NCI-H460 (cell line): ENCODE measurements around the gene FNBP1L. TPM values are rescaled to one million over a fixed set of nuclear protein-coding genes. Genes with fewer than 3 reads are reported as not detected.
A peak's percentile ranks its signal among the peaks of the same experiment; 100 is the strongest.
"Not testable (repeated sequence)": the region's sequence is repeated elsewhere in the genome, so short reads cannot be mapped to it uniquely, and the experiment has no call there.

ENCODE experiments used
- DNase-seq: peaks from one replicate; pipeline ENCODE4 v3.0.0-alpha.2; 2016; ENCODE audit warnings: low read depth; ENCODE audit errors: extremely low read depth
- total RNA-seq: library from RNA; depleted of rRNA; stranded (reverse); fragments of >200 nt; shearing (Covaris generic); gene quantifications from 2 replicates; pipeline ENCODE4 v1.2.3, GENCODE V29; 2014

Gene FNBP1L
- total RNA-seq, 1 experiment from 2014 or later = 24.4 TPM

DNA sequence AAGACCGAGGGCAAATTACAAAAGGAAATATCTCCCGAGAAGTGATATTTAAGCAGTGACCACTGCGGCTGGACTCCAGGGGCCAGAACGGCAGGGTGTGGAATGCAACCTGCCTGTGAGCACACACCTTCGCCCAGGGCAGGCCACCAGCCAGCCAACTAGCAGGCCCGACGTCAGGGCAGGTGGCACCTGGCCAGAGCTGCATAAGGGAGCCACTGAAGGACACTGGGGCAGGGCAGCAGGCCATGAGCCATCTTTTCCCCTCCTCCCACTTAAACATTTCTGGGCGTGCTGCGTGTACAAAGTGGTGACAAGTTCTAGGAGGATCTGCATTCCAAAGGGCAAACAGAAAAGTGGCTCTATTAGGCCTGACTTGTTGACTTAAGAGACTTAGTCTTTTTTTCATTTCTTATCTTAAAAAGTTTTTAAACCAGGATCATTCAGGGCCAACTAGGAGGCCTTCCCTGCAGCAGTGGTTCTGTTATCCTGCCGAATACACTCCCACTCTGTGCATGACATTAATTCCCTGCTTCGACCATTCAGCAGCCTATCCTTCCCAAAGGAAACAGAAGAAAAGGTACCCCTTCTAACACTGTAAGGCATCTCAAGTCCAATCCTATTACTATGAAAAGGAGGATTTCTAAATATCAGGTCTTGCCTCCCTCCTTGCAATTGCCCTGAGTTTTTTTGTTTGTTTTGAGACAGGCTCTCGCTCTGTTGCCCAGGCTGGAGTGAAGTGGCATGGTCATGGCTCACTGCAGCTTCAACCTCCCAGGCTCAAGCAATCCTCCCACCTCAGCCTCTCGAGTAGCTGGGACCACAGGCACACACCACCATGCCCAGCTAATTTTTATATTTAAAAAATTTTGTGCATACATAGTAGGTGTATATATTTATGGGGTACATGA is 137.4 kb downstream of the FNBP1L start:
- DNase-seq = peak; percentile 16

DNA sequence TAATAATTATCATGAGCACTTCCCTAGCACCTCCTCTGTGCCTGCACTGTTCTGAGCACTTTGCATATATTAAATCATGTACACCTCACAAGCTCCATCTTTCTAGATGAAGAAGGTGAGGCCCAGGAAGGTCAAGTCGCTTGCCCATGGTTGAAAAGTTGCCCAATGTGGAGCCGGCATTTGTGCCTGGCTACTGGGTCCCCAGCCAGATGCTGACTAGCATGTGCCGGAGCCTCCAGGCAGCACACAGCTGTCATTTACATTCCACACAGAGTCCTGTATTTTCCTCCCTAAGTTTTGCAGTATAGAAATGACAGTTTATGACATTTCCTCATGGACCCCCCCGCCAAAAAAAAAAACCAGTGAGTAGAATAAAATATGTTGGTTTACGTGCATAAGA is 139.4 kb downstream of the FNBP1L start:
- no peak for DNase-seq

DNA sequence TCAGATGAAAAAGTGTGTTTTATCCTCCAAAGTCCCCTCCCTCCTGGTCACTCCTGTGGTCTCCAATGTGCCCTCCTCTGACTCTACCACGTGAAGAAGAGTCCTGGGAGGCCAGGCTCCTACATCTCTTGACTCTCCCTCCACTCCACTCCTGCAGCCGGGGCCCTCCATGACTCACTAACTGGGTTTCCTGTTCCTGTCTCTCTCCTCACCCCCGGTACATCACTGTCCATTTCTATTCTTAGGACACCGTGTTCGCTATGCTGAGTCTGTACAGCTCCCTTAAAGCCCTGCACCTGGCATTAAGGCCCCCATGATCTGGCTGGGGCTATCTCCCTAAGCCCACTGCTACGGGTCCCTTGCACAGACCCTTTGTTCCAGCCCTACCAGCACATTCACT is 140.3 kb downstream of the FNBP1L start:
- DNase-seq = no peak

DNA sequence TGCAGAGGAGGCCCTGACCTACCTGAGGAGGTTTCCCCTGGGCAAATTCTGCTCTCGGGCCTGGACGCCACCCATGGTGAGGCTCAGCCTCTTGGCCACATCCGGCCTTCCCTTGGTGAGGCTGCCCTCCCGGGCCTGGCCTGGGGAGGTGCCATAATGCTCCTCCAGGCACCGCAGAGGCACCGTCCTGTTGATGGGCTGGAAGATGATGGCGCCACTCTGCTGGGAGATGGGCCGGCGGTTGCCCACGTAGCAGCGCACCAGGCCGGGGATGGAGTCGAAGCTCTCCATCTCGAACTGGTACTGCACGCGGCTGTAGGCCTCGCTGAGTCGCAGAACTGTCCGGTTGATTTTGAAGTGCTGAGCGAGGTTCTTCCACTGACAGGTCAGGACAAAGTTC is 141.0 kb downstream of the FNBP1L start:
- no peak for DNase-seq

DNA sequence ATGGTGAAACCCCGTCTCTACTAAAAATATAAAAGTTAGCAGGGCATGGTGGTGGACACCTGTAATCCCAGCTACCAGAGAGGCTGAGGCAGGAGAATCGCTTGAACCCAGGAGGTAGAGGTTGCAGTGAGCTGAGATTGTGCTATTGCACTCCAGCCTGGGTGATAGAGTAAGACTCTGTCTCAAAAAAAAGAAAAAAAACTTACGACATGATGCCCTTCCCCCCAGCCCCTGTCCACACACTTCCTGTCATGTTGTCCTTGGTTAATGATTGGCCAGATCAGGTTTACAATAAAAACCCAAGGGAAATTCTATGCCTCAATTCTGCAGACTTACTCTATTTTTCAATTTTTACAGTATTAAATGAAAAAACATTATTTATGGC is 143.4 kb downstream of the FNBP1L start:
- DNase-seq = not testable (repeated sequence)

DNA sequence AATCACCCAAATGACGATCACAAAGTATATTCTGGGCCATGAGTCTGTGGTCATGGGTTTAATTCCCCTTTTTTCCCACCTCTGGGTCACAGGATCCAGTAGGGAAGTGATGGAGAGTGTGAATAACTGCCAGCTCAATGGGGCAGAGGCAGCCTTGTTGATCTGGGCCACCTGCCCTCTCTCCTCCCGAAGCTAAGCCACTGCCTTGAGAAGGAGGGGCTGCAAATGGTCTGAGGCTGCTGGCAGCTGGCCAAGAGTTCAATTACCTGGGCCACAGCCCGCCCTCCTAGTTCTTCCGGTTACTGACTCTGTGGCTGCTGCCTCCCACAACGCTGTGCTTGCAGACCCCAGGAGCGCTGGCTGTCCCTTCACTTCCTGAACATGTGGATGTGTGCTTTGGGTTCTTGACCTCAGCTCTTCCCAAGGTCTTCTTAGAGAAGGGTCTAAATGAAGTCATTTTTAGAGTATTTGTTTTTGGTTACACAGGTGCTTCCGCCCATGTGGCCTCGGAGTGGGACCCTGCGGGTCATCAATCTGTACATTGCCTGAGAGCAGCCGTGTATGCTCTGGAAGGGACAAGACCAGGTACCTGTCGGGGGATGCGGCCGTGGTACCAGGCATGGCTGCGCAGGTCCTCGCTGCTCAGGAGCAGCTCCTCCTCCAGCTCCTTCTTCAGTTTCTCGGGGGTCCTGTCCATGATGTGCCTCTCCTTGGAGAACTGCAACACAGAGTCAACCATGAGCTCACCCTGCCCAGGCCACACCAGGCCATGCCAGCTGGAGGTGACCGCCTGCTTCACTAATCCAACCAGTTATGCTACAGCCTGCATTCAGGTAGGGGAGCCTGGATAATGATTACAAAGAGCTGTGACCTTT is 144.0 kb downstream of the FNBP1L start:
- no peak for DNase-seq

DNA sequence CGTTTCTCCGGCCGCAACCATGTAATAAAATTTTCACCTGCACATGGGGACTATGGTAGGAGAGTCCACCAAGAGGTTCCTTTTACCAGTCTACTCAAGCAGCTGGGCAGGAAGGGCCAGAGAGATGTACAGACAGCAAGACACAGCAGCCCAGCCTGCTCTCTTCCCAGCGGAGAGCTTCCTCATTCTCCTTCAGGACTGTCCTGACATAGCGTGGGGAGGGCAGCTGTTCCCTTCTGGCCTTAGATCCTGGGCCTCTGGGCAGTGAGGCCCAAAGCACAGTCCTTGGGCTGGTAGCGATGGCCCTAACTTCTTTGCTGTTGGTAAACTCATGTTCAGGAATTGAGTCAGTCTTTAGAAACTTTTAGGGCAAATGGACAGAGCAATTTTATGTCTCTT is 144.6 kb downstream of the FNBP1L start:
- DNase-seq = no peak

DNA sequence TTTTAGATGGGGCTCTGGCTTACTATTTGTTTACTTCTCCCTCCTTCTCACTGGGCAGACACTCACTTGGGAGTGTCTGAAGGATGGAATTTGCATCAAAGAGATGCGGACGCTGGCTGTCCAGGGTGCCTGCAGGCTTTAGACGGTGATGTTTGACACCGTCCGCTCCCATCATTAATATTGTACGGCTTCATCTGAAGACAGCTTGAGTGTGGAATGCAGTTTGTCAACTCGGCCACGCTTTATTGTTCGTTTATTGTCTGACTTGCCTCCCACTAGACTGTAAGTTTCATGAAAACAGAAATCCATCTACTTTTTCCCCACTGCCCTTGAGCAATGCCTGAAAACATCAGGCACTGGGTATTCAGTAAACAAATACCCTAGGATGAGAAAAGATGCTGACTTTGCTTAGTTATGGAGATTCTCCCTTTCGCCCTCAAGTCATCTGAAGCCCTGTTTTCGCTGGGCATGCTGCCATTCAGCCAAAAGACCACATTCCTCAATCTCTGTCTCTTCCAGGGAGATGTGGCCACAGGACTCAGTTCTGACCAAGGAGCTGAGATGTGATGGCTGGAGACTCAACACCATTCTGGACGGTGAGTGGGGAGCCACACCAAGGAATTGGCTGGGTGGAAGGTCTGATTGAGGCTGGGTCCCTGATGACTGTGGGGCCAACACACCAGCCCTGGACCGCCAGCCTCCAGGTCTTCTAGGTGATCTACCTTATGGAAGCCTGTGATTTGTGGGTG is 146.1 kb downstream of the FNBP1L start:
- no peak for DNase-seq

DNA sequence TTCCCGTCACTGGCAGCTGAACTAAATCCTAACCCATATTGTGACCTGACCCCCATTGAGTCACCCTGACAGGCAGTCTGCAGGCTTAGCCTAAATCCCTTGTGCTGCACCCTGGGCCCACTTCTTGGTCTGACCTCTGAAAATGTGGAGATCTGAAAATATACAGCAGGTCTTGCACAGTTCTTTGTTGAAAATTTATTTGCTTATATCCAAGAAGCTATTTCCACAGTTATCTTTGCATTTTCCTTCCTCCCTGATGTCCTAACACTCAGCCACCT is 146.6 kb downstream of the FNBP1L start:
- no peak for DNase-seq

DNA sequence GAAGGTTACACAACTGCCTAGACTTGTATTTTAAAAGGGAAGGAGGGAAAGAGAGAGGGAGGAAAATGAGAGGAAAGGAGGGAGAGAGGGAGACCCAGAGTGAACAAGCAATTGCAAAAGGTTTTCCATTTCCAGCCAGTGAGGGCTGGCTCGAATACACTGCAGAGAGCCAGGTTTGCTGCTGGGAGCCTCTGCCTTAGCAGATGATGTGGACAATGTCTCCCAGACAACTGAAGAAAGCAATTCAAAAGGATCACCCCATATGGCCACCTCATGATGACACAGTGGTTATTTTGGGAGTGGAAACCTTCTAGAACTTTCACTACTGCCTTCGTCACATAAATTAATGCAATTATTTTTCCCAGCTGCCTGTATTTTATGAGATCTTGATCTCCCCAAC is 147.3 kb downstream of the FNBP1L start:
- DNase-seq = no peak

DNA sequence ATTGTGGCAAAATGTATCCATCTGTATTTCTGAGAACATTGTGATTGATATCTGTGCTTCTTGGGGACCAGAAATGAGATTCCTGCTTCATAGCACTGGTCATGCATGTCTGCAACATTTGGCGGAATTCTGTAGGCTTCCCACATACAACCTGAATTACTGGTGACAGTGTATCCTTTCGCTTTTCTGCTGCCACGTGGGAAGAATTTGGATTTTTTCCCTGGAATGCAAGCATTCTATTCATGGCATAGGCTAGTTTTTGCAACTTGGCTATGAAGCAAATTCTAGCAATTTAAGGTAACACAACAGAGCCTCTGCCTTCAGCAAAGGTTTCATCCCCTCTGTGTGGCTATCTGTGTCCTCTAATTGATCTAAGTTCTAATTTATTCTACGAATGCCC is 147.8 kb downstream of the FNBP1L start:
- DNase-seq = no peak

DNA sequence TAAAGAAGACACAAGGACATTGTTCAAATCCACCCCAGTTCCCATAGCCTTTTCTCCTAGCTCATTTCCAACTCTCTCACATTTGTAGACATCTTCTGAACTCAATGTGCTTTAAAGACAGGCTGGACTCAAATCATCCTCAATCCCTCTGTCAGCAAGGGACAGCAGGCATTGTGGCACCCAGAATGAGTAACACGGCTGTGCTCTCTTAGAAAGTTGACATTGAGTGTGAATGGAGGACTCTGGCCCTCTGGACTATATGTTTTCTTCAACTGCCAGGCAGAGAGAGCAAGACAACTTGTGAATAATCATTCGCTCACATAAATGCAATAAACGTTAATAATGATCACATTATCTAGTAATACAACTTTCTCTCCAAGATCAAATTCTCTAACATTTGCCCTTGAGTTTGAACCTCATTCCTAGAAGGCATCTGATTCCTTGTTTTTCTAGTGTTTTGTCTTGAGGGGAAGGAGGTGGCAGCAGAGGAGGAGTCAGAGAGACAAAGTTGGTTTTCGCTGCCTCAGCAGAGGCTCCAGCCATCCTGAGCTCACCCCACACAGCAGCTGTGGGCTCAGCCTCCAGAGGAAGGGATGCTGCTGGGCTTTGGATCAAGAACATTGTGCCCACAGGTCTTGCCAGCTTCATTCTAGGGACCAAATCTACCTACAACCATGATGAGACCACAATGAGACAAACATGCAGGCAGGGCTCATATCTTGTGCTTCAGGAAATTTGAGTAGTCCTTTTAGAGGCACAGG is 148.6 kb downstream of the FNBP1L start:
- no peak for DNase-seq

DNA sequence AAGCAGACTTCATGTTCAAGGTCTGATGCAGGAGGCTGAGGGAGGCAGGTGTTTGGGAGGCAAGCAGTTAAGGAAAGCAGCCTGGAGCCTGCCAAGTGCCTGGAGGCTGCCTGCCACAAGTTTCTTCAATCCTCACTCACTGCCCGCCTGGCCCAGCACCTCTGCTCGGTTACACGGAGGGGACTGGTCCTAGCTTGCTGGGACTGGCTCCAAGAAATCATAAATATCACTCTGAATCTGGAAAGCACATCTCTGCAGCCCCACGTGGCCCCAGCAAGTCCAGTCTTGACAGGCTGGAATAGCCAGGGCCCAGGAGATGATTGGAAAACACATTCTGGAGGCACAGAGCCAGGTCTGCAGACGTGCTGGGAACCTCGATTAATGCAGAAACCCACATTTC is 149.8 kb downstream of the FNBP1L start:
- no peak for DNase-seq

DNA sequence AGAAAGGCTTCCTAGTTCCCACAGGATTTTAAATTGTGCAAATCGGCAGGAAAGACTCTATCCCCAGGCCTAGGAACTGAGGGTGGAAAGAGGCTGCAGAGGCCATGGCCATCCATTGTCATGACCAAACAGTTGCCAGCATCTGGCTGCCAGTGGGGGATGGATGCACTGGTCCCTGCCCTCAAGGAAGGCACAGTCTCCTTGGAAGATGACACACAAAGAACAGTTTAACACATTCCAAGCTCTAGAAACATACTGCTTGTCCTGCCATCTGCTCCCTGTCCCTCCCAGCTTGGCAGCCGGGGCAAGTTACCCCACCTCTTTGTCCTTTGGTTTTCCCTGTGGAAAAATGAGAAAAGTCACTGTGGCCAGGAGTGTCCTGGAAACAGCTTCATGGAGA is 150.5 kb downstream of the FNBP1L start:
- DNase-seq = no peak

DNA sequence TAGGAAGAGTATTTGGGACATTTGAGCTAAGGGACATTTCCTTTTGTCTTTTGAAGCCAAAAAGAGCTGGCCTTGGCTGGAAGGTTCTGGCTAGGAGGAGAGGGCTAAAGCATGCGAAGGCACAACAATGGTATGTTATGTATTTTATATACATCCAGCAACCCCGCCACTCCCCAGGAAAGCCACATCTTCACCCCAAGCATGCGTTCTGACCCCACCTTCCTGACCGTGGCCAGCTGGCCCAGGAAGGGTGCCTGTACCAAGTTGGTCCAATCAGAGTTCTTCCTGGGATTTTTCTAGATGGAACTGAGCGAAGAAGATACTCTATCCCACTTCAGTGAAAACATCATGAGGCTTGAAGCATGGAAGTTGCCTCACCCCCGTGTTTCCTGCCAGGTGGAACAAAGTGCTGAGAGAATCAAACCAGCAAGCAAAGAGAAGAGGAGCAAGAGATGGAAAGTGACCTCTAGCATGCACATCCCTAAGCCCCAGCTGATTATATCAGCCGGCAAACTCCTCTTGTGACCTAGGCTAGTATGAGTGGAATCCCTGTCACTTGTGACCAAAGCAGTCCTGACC is 151.0 kb downstream of the FNBP1L start:
- no peak for DNase-seq

DNA sequence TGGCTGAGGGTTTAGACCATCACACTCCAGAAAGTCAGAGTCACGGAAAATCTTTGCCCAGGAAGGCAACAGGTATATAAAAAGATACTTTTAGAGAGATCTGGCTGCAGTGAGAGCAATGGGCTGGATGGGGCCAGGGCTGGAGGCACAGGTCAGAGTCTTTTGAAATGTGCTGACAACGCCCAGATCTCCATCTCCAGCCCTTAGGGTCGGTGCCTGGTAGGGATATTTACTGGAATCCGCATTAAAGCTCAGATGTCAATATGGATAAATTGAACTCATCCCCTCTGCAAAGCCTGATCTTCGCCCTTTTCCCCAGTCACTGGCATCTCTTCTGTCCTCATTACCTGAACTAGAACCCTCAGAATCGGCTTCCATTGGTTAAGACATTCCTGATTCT is 151.6 kb downstream of the FNBP1L start:
- DNase-seq = no peak

DNA sequence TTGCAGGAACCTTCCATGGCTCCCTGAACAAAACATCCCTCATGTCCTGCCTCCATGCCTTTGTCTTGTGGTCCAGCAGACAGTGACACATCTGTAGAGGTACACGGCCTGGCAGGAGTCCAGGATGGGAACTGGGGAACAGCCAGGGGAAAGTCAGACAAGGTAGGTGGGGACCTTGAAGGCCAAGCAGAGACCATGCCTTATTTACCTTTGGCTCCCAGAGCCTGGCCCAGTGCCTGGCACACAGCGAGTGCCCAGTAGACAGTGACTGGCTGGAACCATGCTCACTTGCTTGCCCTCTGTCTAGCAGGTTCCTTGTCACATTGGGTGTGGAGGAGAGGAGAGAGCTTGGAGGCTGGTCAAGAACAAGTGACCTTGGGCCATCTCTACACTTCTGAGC is 152.7 kb downstream of the FNBP1L start:
- DNase-seq = no peak

DNA sequence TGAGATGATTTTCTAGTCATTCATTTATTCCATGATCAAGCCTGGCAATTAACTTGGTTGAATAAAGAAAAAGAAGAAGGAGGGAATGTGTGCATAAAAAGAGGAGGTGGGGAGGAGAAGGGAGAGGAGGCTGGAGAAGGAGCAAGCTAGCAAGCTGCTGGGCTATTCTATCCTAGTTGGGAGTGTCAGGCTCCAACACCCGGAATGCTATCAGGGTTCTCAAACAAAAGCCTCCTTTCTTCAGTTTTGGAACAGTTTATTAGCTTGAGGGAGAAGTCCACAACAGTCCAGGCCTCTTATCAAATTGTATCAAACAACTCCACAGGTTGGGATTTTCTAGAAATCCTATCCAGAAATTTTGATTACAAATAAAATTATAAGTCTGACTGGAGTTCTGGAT is 153.8 kb downstream of the FNBP1L start:
- DNase-seq = no peak

DNA sequence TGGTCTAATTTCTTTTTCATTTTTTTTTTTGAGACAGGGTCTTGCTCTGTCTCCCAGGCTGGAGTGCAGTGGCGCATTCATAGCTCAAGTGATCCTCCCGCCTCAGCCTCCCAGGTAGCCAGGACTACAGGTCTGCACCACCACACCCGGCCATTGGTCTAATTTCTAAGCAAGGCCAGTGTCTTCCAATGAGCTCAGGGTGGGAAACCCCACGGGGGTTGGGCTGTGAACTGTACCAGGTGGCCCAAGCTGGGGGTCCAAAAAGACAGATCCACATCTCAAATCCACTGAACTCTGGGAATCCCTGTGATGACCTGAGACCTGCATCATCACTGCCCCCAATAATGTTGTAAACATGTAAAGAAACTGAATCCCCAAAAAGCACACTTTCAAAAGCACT is 154.2 kb downstream of the FNBP1L start:
- DNase-seq = no peak

DNA sequence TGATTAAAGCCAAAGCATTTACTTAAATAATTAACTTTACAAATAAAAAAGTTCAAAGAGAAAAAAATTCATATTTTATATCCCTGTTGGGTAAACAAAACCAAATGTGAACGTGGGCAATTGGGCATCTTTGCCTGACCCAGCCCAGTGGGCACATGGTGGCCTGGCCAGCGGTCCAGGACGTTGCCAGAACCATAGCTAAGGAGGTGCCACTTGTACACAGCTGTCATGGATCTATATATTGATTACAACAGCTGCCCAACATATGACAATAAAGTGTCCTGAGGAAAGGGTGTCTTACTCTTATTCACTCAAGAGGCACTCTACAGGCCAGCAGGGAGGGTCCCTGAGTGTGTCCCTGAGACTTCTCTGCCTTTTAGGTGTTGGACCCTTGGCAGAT is 155.2 kb downstream of the FNBP1L start:
- no peak for DNase-seq
